HepG2 (cell line): ENCODE measurements around the gene PPP1R14D. TPM values are rescaled to one million over a fixed set of nuclear protein-coding genes. Genes with fewer than 3 reads are reported as not detected.
A peak's percentile ranks its signal among the peaks of the same experiment; 100 is the strongest.

Source experiments
- BCL6 ChIP-seq: IDR thresholded peaks from 2 replicates; pipeline ENCODE4 v1.6.1; 2016; ENCODE audit warnings: missing genetic modification reagents, missing compliant biosample characterization
- CBX5 ChIP-seq: sonication (generic); formaldehyde crosslinking; IDR thresholded peaks from 2 replicates; pipeline ENCODE4 v1.4.0; 2020; ENCODE audit warnings: missing genetic modification reagents, borderline replicate concordance
- CCDC6 ChIP-seq: sonication (generic); formaldehyde crosslinking; IDR thresholded peaks from 2 replicates; pipeline ENCODE4 v1.8.1; 2022; ENCODE audit warnings: mild to moderate bottlenecking, missing genetic modification reagents, moderate library complexity
- DPF2 ChIP-seq: sonication (generic); formaldehyde crosslinking; IDR thresholded peaks from 2 replicates; pipeline ENCODE4 v1.4.0; 2020; ENCODE audit warnings: mild to moderate bottlenecking, low read depth, missing genetic modification reagents, borderline replicate concordance
- EZH2 ChIP-seq: conservative IDR thresholded peaks from 2 replicates; pipeline ENCODE4 v1.6.1; 2012; ENCODE audit warnings: mild to moderate bottlenecking, low read depth, low read length, moderate library complexity
- FOXC1 ChIP-seq: sonication (generic); formaldehyde crosslinking; IDR thresholded peaks from 2 replicates; pipeline ENCODE4 v1.8.0; 2022; ENCODE audit warnings: mild to moderate bottlenecking, missing genetic modification reagents, borderline replicate concordance
- GLI4 ChIP-seq: sonication (generic); formaldehyde crosslinking; IDR thresholded peaks from 2 replicates; pipeline ENCODE4 v1.5.1; 2020; ENCODE audit warnings: missing genetic modification reagents, mild to moderate bottlenecking, moderate library complexity, borderline replicate concordance
- GLMP ChIP-seq: sonication (generic); formaldehyde crosslinking; IDR thresholded peaks from 2 replicates; pipeline ENCODE4 v1.9.0; 2021; ENCODE audit warnings: missing genetic modification reagents, mild to moderate bottlenecking, borderline replicate concordance
- HMG20A ChIP-seq: IDR thresholded peaks from 2 replicates; pipeline ENCODE4 v1.6.1; 2016; ENCODE audit warnings: borderline replicate concordance
- HNF4A ChIP-seq: sonication (generic); formaldehyde crosslinking; IDR thresholded peaks from 2 replicates; pipeline ENCODE4 v1.4.0; 2020; ENCODE audit warnings: missing genetic modification reagents
- KLF6 ChIP-seq: IDR thresholded peaks from 2 replicates; pipeline ENCODE4 v1.8.0; 2016; ENCODE audit warnings: missing biosample characterization, missing genetic modification reagents
- MLX ChIP-seq: IDR thresholded peaks from 2 replicates; pipeline ENCODE4 v1.6.1; 2016
- RXRA ChIP-seq: sonication (generic); formaldehyde crosslinking; IDR thresholded peaks from 2 replicates; pipeline ENCODE4 v1.5.1; 2020; ENCODE audit warnings: missing genetic modification reagents
- TCF7 ChIP-seq: sonication (generic); IDR thresholded peaks from 2 replicates; pipeline ENCODE4 v1.6.1; 2016; ENCODE audit warnings: antibody characterized with exemption, low read depth
- TFDP2 ChIP-seq: sonication (generic); formaldehyde crosslinking; IDR thresholded peaks from 2 replicates; pipeline ENCODE4 v1.4.0; 2020; ENCODE audit warnings: missing genetic modification reagents
- ZC3H13 ChIP-seq: sonication (generic); formaldehyde crosslinking; IDR thresholded peaks from 2 replicates; pipeline ENCODE4 v1.8.1; 2023; ENCODE audit warnings: mild to moderate bottlenecking, missing genetic modification reagents, moderate library complexity
- ZNF20 ChIP-seq: sonication (generic); formaldehyde crosslinking; IDR thresholded peaks from 2 replicates; pipeline ENCODE4 v1.4.0; 2020; ENCODE audit warnings: mild to moderate bottlenecking, moderate library complexity, missing genetic modification reagents
- ZNF205 ChIP-seq: IDR thresholded peaks from 2 replicates; pipeline ENCODE4 v1.6.1; 2018; ENCODE audit warnings: missing biosample characterization, missing genetic modification reagents
- ZNF253 ChIP-seq: sonication (generic); formaldehyde crosslinking; IDR thresholded peaks from 2 replicates; pipeline ENCODE4 v1.8.0; 2022; ENCODE audit warnings: mild to moderate bottlenecking, missing genetic modification reagents, borderline replicate concordance
- ZNF335 ChIP-seq: sonication (generic); formaldehyde crosslinking; IDR thresholded peaks from 2 replicates; pipeline ENCODE4 v1.4.0; 2020; ENCODE audit warnings: missing genetic modification reagents
- ZNF350 ChIP-seq: sonication (generic); formaldehyde crosslinking; IDR thresholded peaks from 2 replicates; pipeline ENCODE4 v1.4.0; 2020; ENCODE audit warnings: mild to moderate bottlenecking, low read depth, missing genetic modification reagents, borderline replicate concordance
- ZNF614 ChIP-seq: IDR thresholded peaks from 2 replicates; pipeline ENCODE4 v1.6.1; 2018; ENCODE audit warnings: missing biosample characterization, missing genetic modification reagents, inconsistent platforms, borderline replicate concordance
- ZNF776 ChIP-seq: sonication (generic); formaldehyde crosslinking; IDR thresholded peaks from 2 replicates; pipeline ENCODE4 v1.4.0; 2020; ENCODE audit warnings: mild to moderate bottlenecking, missing genetic modification reagents
- ZNF792 ChIP-seq: IDR thresholded peaks from 2 replicates; pipeline ENCODE4 v1.6.1; 2016
- polyA plus RNA-seq, 8 experiments: library from polyadenylated mRNA; depleted of rRNA in 3 of 8; stranded (reverse) in 7 of 8; unstranded in 1 of 8; fragments of >200 nt; fragmentation: Illumina TruSeq in 4 of 8; extraction: Trizol in 4 of 8; gene quantifications; 2 replicates each; pipeline versions ENCODE4 v1.2.1 to v1.2.3, GENCODE V29; 2011 to 2016; ENCODE audit warnings: low read depth in 4 of 8, missing spikeins in 1 of 8, mixed read lengths in 1 of 8; ENCODE audit not compliant: insufficient read depth in 1 of 8
- total RNA-seq, 5 experiments: library from RNA; depleted of rRNA; stranded (reverse); fragments of >200 nt; fragmentation: Illumina TruSeq; extraction: Trizol; gene quantifications; 2 replicates each; pipeline ENCODE4 v1.2.3, GENCODE V29; 2016; ENCODE audit warnings: low read depth in 1 of 5
- TF ChIP-seq, protein P1 (sequence below): sonication (generic); formaldehyde crosslinking; IDR thresholded peaks from 2 replicates; pipeline ENCODE4 v1.4.0; 2020; ENCODE audit warnings: low read depth, mild to moderate bottlenecking, missing genetic modification reagents

PPP1R14D gene
- total and polyA plus RNA-seq, 2 of the 13 experiments (the other 11 are each of a cell fraction or from before 2014, with no cell fraction given) = 0.53 to 0.55 TPM

GRCh38 chr15:40793216-40793989 is 35.1 kb downstream of the PPP1R14D start (continued):
- TF ChIP-seq MLX (0 out of 2 replicates have a peak, but pooled peaks have one; percentile 14), ZC3H13 (CRISPR knock-in tag) (0 out of 2 replicates have a peak, but pooled peaks have one; percentile 34), ZNF335 (CRISPR knock-in tag) (peak; percentile 17; the same call in 1 of the 2 replicates), CCDC6 (CRISPR knock-in tag) (no peak), ZNF614 (CRISPR knock-in tag) (peak; percentile 100), HMG20A (CRISPR knock-in tag) (peak; percentile 70; the same call in 1 of the 2 replicates), TCF7 (0 out of 2 replicates have a peak, but pooled peaks have one; percentile 6), ZNF253 (CRISPR knock-in tag) (no peak), RXRA (CRISPR knock-in tag) (peak; percentile 78; the same call in 1 of the 2 replicates), ZNF20 (no peak), KLF6 (no peak), HNF4A (CRISPR knock-in tag) (peak; percentile 92), FOXC1 (CRISPR knock-in tag) (no peak), GLMP (CRISPR knock-in tag) (no peak), ZNF776 (CRISPR knock-in tag) (no peak), ZNF350 (CRISPR knock-in tag) (no peak; the same call in 1 of the 2 replicates), TFDP2 (CRISPR knock-in tag) (peak; percentile 19; the same call in 1 of the 2 replicates), GLI4 (CRISPR knock-in tag) (no peak), ZNF205 (CRISPR knock-in tag) (peak; percentile 100), EZH2 (no peak), DPF2 (no peak; the same call in 1 of the 2 replicates), BCL6 (CRISPR knock-in tag) (peak; percentile 72), ZNF792 (peak; percentile 80; the same call in 1 of the 2 replicates), CBX5 (CRISPR knock-in tag) (peak; percentile 39; the same call in 1 of the 2 replicates)
- TF ChIP-seq, protein P1, sequence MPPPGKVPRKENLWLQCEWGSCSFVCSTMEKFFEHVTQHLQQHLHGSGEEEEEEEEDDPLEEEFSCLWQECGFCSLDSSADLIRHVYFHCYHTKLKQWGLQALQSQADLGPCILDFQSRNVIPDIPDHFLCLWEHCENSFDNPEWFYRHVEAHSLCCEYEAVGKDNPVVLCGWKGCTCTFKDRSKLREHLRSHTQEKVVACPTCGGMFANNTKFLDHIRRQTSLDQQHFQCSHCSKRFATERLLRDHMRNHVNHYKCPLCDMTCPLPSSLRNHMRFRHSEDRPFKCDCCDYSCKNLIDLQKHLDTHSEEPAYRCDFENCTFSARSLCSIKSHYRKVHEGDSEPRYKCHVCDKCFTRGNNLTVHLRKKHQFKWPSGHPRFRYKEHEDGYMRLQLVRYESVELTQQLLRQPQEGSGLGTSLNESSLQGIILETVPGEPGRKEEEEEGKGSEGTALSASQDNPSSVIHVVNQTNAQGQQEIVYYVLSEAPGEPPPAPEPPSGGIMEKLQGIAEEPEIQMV (CRISPR knock-in tag) = no peak
